ENCODE measurements around the gene KIAA1671. TPM values are rescaled to one million over a fixed set of nuclear protein-coding genes. Genes with fewer than 3 reads are reported as not detected.

KIAA1671 gene
- total RNA-seq, 1 experiment from 2014 or later, result 68.1 TPM

DNA sequence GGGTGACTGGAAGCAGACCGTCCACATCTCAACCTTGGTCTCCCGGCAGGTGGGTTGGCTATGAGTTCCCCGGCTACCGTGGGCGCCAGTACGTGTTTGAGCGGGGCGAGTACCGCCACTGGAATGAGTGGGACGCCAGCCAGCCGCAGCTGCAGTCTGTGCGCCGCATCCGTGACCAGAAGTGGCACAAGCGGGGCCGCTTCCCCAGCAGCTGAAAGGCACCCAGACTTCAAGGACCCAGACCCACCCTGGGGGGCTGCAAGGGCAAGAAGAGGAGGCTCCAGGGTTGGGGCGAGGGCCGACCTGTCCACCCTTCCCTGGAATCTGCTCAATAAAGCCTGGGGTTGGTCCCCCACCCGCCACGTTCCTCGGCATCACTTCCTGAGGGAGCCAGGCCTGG, 254.5 kb downstream of the KIAA1671 start:
- Mint-ChIP-seq H3K4me3 (ENCODE audit: unreplicated experiment) (no peak overlapping the region), H3K9me3 (ENCODE audit: unreplicated experiment) (no peaks in the 10 kb centered on the region), H3K36me3 (ENCODE audit: insufficient read depth, unreplicated experiment) (peaks cover 13% of the 10 kb centered on the region), H3K4me1 (ENCODE audit: insufficient read depth, unreplicated experiment) (no peaks in the 10 kb centered on the region), H3K27ac (ENCODE audit: low read depth, unreplicated experiment) (no peak overlapping the region), H3K27me3 (ENCODE audit: insufficient read depth, unreplicated experiment) (no peaks in the 10 kb centered on the region)
- TF ChIP-seq, protein P1, sequence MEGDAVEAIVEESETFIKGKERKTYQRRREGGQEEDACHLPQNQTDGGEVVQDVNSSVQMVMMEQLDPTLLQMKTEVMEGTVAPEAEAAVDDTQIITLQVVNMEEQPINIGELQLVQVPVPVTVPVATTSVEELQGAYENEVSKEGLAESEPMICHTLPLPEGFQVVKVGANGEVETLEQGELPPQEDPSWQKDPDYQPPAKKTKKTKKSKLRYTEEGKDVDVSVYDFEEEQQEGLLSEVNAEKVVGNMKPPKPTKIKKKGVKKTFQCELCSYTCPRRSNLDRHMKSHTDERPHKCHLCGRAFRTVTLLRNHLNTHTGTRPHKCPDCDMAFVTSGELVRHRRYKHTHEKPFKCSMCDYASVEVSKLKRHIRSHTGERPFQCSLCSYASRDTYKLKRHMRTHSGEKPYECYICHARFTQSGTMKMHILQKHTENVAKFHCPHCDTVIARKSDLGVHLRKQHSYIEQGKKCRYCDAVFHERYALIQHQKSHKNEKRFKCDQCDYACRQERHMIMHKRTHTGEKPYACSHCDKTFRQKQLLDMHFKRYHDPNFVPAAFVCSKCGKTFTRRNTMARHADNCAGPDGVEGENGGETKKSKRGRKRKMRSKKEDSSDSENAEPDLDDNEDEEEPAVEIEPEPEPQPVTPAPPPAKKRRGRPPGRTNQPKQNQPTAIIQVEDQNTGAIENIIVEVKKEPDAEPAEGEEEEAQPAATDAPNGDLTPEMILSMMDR (IDR thresholded peaks at IDR 0.05; ENCODE audit: unreplicated experiment), result no peak
- BruUV-seq (replicated peaks), result no TSS peak
- ChIA-PET CTCF (interaction anchor here (0.6 kb wide), 2 partner anchors 160 to 271 kb away, joined by 4 read pairs; no protein-coding TSS in a partner anchor), POLR2A (no interaction called here)
- DNase-seq (ENCODE audit: unreplicated experiment), result no peak
- intact Hi-C loops (cut with micrococcal nuclease), result no loop called here

DNA sequence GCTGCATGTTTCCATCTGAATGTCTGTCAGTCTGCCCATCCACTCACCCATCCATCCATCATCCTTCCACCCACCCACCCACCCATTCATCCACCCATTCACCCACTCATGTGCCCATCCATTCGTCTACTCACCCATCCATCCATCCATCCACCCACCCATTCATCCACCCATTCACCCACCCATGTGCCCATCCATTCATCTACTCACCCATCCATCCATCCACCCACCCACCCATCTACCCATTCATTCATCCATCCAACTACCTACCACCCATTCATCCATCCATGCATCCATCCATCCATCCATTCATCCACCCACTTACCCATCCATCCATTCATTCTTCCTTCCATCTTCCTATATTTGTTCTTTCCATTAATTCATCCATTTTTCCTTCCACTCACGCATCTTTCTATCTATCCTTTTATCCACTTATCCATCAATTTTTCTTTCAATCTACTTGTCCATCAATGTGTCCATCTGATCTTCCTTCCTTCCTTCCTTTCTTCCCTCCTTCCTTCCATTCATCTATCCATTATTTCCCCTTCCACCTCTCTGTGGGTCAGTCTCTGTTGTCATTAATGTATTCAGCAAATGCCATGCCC, 255.1 kb downstream of the KIAA1671 start:
- Mint-ChIP-seq H3K4me3 (ENCODE audit: unreplicated experiment) (no peak overlapping the region), H3K9me3 (ENCODE audit: unreplicated experiment) (no peaks in the 10 kb centered on the region), H3K27ac (ENCODE audit: low read depth, unreplicated experiment) (no peak overlapping the region), H3K4me1 (ENCODE audit: insufficient read depth, unreplicated experiment) (no peaks in the 10 kb centered on the region), H3K27me3 (ENCODE audit: insufficient read depth, unreplicated experiment) (no peaks in the 10 kb centered on the region), H3K36me3 (ENCODE audit: insufficient read depth, unreplicated experiment) (peaks cover 6% of the 10 kb centered on the region)
- TF ChIP-seq, protein P1 (IDR thresholded peaks at IDR 0.05; ENCODE audit: unreplicated experiment), result no peak
- BruUV-seq (replicated peaks), result no TSS peak
- ChIA-PET POLR2A (no interaction called here), CTCF (no interaction called here)
- intact Hi-C loops (cut with micrococcal nuclease), result no loop called here
- DNase-seq (ENCODE audit: unreplicated experiment), result no peak

DNA sequence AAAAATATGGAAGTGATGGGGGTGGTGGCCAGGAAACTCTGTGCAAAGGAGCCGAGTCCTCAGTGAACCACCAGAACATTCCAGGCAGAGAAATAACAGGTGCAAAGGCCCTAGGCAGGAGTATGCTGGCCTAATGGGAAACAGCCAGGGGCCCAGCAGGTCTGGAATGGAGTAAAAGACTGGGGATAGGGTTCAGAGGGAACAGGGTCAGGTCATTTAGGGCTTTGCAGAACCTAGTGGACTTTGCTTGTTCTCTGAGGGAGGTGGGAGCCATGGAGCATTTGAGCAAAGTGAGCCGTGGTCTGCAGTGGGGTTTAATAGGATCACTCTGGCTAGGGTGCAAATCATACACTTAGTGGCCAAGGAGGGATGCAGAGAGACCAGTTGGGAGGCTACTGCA, 255.8 kb downstream of the KIAA1671 start:
- ChIA-PET POLR2A (no interaction called here), CTCF (no interaction called here)
- no TSS peak for BruUV-seq (replicated peaks)
- DNase-seq (ENCODE audit: unreplicated experiment), result no peak
- Mint-ChIP-seq H3K9me3 (ENCODE audit: unreplicated experiment) (no peaks in the 10 kb centered on the region), H3K36me3 (ENCODE audit: insufficient read depth, unreplicated experiment) (peaks cover under 1% of the 10 kb centered on the region), H3K4me1 (ENCODE audit: insufficient read depth, unreplicated experiment) (no peaks in the 10 kb centered on the region), H3K4me3 (ENCODE audit: unreplicated experiment) (no peak overlapping the region), H3K27me3 (ENCODE audit: insufficient read depth, unreplicated experiment) (no peaks in the 10 kb centered on the region), H3K27ac (ENCODE audit: low read depth, unreplicated experiment) (no peak overlapping the region)
- intact Hi-C loops (cut with micrococcal nuclease), result no loop called here
- TF ChIP-seq, protein P1 (IDR thresholded peaks at IDR 0.05; ENCODE audit: unreplicated experiment), result no peak

GRCh38 chr22:25208743-25209505, 256.4 kb downstream of the KIAA1671 start:
- Mint-ChIP-seq H3K27me3 (ENCODE audit: insufficient read depth, unreplicated experiment) (no peaks in the 10 kb centered on the region), H3K4me1 (ENCODE audit: insufficient read depth, unreplicated experiment) (no peaks in the 10 kb centered on the region), H3K9me3 (ENCODE audit: unreplicated experiment) (no peaks in the 10 kb centered on the region), H3K27ac (ENCODE audit: low read depth, unreplicated experiment) (no peak overlapping the region), H3K36me3 (ENCODE audit: insufficient read depth, unreplicated experiment) (no peaks in the 10 kb centered on the region), H3K4me3 (ENCODE audit: unreplicated experiment) (no peak overlapping the region)
- CTCF ChIA-PET, result no interaction called here
- BruUV-seq (replicated peaks), result no TSS peak
- TF ChIP-seq, protein P1 (IDR thresholded peaks at IDR 0.05; ENCODE audit: unreplicated experiment), result no peak
- DNase-seq (ENCODE audit: unreplicated experiment), result no peak
- POLR2A ChIA-PET, result no interaction called here
- intact Hi-C loops (cut with micrococcal nuclease), result no loop called here

Measured in MCF 10A (cell line).